ENCODE results near the gene KIF13A. TPM values are rescaled to one million over a fixed set of nuclear protein-coding genes. Genes with fewer than 3 reads are reported as not detected.

KIF13A gene
- total RNA-seq, 2 donors from 2014 or later, result 35.3 to 45.0 TPM

- Histone ChIP-seq H3K4me3 (ENCODE audit: low read length) (no peak overlapping the region), H3K4me1 (ENCODE audit: control insufficient read depth, insufficient read depth, low read length) (no peaks in the 10 kb centered on the region), H3K27me3 (ENCODE audit: control insufficient read depth, insufficient read depth, low read length, poor library complexity, severe bottlenecking) (no peaks in the 10 kb centered on the region), H3K36me3 (ENCODE audit: control insufficient read depth, insufficient read depth, low read length) (no peaks in the 10 kb centered on the region), H3K27ac (ENCODE audit: low read depth, low read length) (no peak overlapping the region), H3K9ac (ENCODE audit: extremely low read depth, low read length, poor library complexity, severe bottlenecking) (no peak overlapping the region), H3K9me3 (ENCODE audit: control insufficient read depth, low read length) (no peaks in the 10 kb centered on the region)
- no peaks in the 10 kb centered on the region for H3K36me3 Mint-ChIP-seq (ENCODE audit: low read depth)
- H3K27me3 Mint-ChIP-seq (ENCODE audit: insufficient read depth), result no peaks in the 10 kb centered on the region
- no peak overlapping the region for H3K27ac Mint-ChIP-seq
- WGBS, 2 experiments (ENCODE audit: insufficient coverage in 1 of 2, insufficient read length in 1 of 2), result 87 to 94% methylated on average over 8 to 11 of the region's 11 CpGs
- H3K4me3 Mint-ChIP-seq, result no peak overlapping the region
- peaks cover 7% of the 10 kb centered on the region for H3K9me3 Mint-ChIP-seq
- DNase-seq, result no peak
- TF ChIP-seq CTCF (conservative IDR thresholded peaks at IDR 0.05), result no peak
- H3K4me1 Mint-ChIP-seq, result no peaks in the 10 kb centered on the region
Measured at GRCh38 chr6:17744019-17744756, 243.2 kb downstream of the KIF13A start.

DNA sequence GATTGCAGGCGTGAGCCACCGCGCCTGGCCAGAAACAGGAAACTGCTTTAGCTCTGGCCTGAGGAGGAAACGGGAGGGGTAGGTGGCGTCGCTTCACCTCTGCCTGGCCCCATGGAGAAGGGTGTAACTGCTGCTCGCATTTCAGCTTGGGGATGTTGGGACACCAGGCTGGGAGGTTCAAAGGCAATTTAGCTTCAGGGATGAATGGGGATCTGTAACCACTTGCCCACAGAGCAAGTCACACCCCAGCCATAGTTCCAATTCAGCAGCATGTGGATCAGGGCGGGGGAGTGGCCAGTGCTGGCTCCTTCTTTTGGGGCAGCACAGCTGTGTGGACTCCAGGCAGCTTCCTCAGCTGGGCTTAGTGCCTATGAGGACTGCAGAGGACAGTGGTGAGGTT, 245.9 kb downstream of the KIF13A start:
- DNase-seq, result no peak
- no peaks in the 10 kb centered on the region for H3K4me1 Mint-ChIP-seq

DNA sequence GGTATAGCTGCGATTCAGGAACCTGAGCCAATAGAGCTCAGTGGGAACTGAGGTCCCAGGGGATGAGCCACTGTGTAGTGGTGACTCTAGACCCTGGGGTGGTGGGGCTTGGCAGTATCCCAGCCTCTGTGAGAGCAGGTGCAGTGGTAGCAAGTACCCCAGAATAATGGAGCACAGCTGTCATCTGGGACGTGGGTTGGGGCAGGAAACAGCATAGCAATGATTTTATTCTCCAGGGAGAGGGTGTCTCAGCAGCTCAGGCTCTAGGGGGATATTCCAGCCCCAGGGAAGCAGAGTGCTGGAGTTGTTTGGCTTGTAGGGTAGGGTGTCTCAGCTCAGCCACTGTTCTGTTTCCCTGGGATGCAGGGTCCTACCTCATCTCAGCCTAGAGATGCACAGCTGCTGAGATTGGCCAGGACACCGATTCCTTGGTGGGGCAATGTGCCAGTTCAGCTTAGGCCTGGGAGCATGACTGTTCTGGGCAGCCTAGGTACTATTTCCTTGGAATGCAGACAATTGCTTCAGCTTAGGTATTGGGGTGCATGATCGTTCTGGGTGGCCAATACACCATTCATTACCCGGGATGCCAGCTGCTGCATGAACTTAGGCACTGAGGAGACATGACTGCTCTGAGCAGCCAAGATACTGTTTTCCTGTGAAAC, 246.7 kb downstream of the KIF13A start:
- Mint-ChIP-seq H3K27ac (no peak overlapping the region), H3K27me3 (ENCODE audit: insufficient read depth) (no peaks in the 10 kb centered on the region), H3K9me3 (peaks cover 36% of the 10 kb centered on the region), H3K4me1 (no peaks in the 10 kb centered on the region), H3K4me3 (no peak overlapping the region), H3K36me3 (ENCODE audit: low read depth) (no peaks in the 10 kb centered on the region)
- no peak for TF ChIP-seq CTCF (conservative IDR thresholded peaks at IDR 0.05)
- Histone ChIP-seq H3K4me3 (ENCODE audit: low read length) (no peak overlapping the region), H3K9ac (ENCODE audit: extremely low read depth, low read length, poor library complexity, severe bottlenecking) (no peak overlapping the region), H3K36me3 (ENCODE audit: control insufficient read depth, insufficient read depth, low read length) (no peaks in the 10 kb centered on the region), H3K27ac (ENCODE audit: low read depth, low read length) (no peak overlapping the region), H3K27me3 (ENCODE audit: control insufficient read depth, insufficient read depth, low read length, poor library complexity, severe bottlenecking) (no peaks in the 10 kb centered on the region), H3K9me3 (ENCODE audit: control insufficient read depth, low read length) (peaks cover 19% of the 10 kb centered on the region), H3K4me1 (ENCODE audit: control insufficient read depth, insufficient read depth, low read length) (no peaks in the 10 kb centered on the region)
- no peak for DNase-seq
- 87 to 88% methylated on average over 5 of the region's 5 CpGs for WGBS, 2 experiments (ENCODE audit: insufficient coverage in 1 of 2, insufficient read length in 1 of 2)

More for the DNA sequence above, 245.9 kb downstream of the KIF13A start:
- no peak overlapping the region for H3K4me3 Mint-ChIP-seq
- H3K27me3 Mint-ChIP-seq (ENCODE audit: insufficient read depth), result no peaks in the 10 kb centered on the region
- H3K9me3 Mint-ChIP-seq, result peaks cover 30% of the 10 kb centered on the region
- Histone ChIP-seq H3K9me3 (ENCODE audit: control insufficient read depth, low read length) (peaks cover 16% of the 10 kb centered on the region), H3K36me3 (ENCODE audit: control insufficient read depth, insufficient read depth, low read length) (no peaks in the 10 kb centered on the region), H3K27ac (ENCODE audit: low read depth, low read length) (no peak overlapping the region), H3K27me3 (ENCODE audit: control insufficient read depth, insufficient read depth, low read length, poor library complexity, severe bottlenecking) (no peaks in the 10 kb centered on the region), H3K9ac (ENCODE audit: extremely low read depth, low read length, poor library complexity, severe bottlenecking) (no peak overlapping the region), H3K4me1 (ENCODE audit: control insufficient read depth, insufficient read depth, low read length) (no peaks in the 10 kb centered on the region), H3K4me3 (ENCODE audit: low read length) (no peak overlapping the region)
- TF ChIP-seq CTCF (conservative IDR thresholded peaks at IDR 0.05), result no peak
- no peaks in the 10 kb centered on the region for H3K36me3 Mint-ChIP-seq (ENCODE audit: low read depth)
- no peak overlapping the region for H3K27ac Mint-ChIP-seq
- 89 to 97% methylated on average over 7 to 8 of the region's 8 CpGs for WGBS, 2 experiments (ENCODE audit: insufficient coverage in 1 of 2, insufficient read length in 1 of 2)

Measured in endodermal cell (in vitro differentiated cells).